IMR-90 (cell line): ENCODE data around the gene ABCG8. TPM values are rescaled to one million over a fixed set of nuclear protein-coding genes. Genes with fewer than 3 reads are reported as not detected.

Source experiments
- ATAC-seq: fragments of 200-7000 bp; cut with Tn5 transposase; 2 replicates; pipeline ENCODE4 v1.9.1; 2020; ENCODE audit warnings: low read depth, mild to moderate bottlenecking, moderate library complexity
- BruUV-seq: library from RNA; stranded (reverse); fragments of 400-500 nt; replicated peaks from 2 replicates; lab custom pipeline; 2021; lab: Mats Ljungman, UMichigan
- CTCF ChIA-PET: fragments of 300-600 bp; formaldehyde crosslinking; extraction: SDS; loops from one replicate; lab custom pipeline; 2021; ENCODE audit warnings: antibody characterized with exemption; lab: Yijun Ruan, JAX
- POLR2A ChIA-PET: fragments of 300-600 bp; sonication (Branson Sonifier 250); formaldehyde crosslinking; loops from one replicate; lab custom pipeline; 2022; ENCODE audit warnings: antibody characterized with exemption; ENCODE audit not compliant: unreplicated experiment; lab: Charles Lee
- DNase-seq: peaks from one replicate; pipeline ENCODE4 v3.0.0; 2013
- H2AFZ ChIP-seq: replicated peaks from 2 replicates; pipeline ENCODE3; 2013; ENCODE audit warnings: low read length, mild to moderate bottlenecking; ENCODE audit not compliant: poor library complexity
- H2AK5ac ChIP-seq: 2 replicates; pipeline ENCODE4 v1.6.1; 2013; ENCODE audit warnings: low read depth, low read length, inconsistent platforms
- H2AK9ac ChIP-seq: replicated peaks from 2 replicates; pipeline ENCODE3; 2013; ENCODE audit warnings: mild to moderate bottlenecking, low read depth, low read length, moderate library complexity; ENCODE audit not compliant: poor library complexity
- H2BK120ac ChIP-seq: 2 replicates; pipeline ENCODE4 v1.6.1; 2013; ENCODE audit warnings: low read depth, low read length, inconsistent platforms
- H2BK15ac ChIP-seq: 3 replicates; pipeline ENCODE4 v1.6.1; 2013; ENCODE audit warnings: low read depth, low read length, inconsistent platforms
- H2BK20ac ChIP-seq: 2 replicates; pipeline ENCODE4 v1.6.1; 2013; ENCODE audit warnings: low read depth, mild to moderate bottlenecking, inconsistent platforms, low read length, moderate library complexity
- H2BK5ac ChIP-seq: 2 replicates; pipeline ENCODE4 v1.6.1; 2013; ENCODE audit warnings: mild to moderate bottlenecking, low read depth, low read length, inconsistent platforms; ENCODE audit not compliant: poor library complexity, severe bottlenecking
- H3K14ac ChIP-seq: replicated peaks from 2 replicates; pipeline ENCODE4 v1.6.1; 2013; ENCODE audit warnings: low read depth, low read length, inconsistent platforms
- H3K18ac ChIP-seq: 2 replicates; pipeline ENCODE4 v1.6.1; 2013; ENCODE audit warnings: low read depth, low read length, control low read depth
- H3K23ac ChIP-seq: 2 replicates; pipeline ENCODE4 v1.6.1; 2013; ENCODE audit warnings: low read depth, low read length, inconsistent platforms
- H3K27ac ChIP-seq: 2 replicates; pipeline ENCODE4 v1.5.1; 2013; ENCODE audit warnings: mild to moderate bottlenecking, control low read depth, low read length; ENCODE audit not compliant: insufficient read depth
- H3K27me3 ChIP-seq: 2 replicates; pipeline ENCODE4 v1.6.1; 2013; ENCODE audit warnings: low read length; ENCODE audit not compliant: control insufficient read depth, insufficient read depth
- H3K36me3 ChIP-seq: 2 replicates; pipeline ENCODE4 v1.6.1; 2013; ENCODE audit warnings: low read length, mixed read lengths; ENCODE audit not compliant: control insufficient read depth, insufficient read depth
- H3K4ac ChIP-seq: 2 replicates; pipeline ENCODE4 v1.6.1; 2013; ENCODE audit warnings: low read depth, low read length, inconsistent platforms
- H3K4me1 ChIP-seq: 2 replicates; pipeline ENCODE4 v1.6.1; 2013; ENCODE audit warnings: low read length, mixed read lengths; ENCODE audit not compliant: control insufficient read depth, insufficient read depth
- H3K4me2 ChIP-seq: 2 replicates; pipeline ENCODE4 v1.6.1; 2013; ENCODE audit warnings: low read depth, mild to moderate bottlenecking, control low read depth, low read length, moderate library complexity
- H3K4me3 ChIP-seq: 2 replicates; pipeline ENCODE4 v1.5.1; 2013; ENCODE audit warnings: low read depth, mild to moderate bottlenecking, control low read depth, low read length, moderate library complexity; ENCODE audit not compliant: insufficient read depth
- H3K56ac ChIP-seq: 2 replicates; pipeline ENCODE4 v1.6.1; 2013; ENCODE audit warnings: low read length, inconsistent platforms; ENCODE audit not compliant: insufficient read depth; ENCODE audit errors: extremely low read depth
- H3K79me1 ChIP-seq, 2 experiments: 2 replicates each; pipeline ENCODE4 v1.6.1; 2013; ENCODE audit warnings: low read length in 2 of 2, inconsistent platforms in 1 of 2, low read depth in 1 of 2
- H3K9ac ChIP-seq: 2 replicates; pipeline ENCODE4 v1.6.1; 2013; ENCODE audit warnings: low read depth, low read length, control low read depth
- H3K9me1 ChIP-seq: 2 replicates; pipeline ENCODE4 v1.6.1; 2013; ENCODE audit warnings: low read length, inconsistent platforms; ENCODE audit not compliant: insufficient read depth
- H3K9me3 ChIP-seq: 2 replicates; pipeline ENCODE4 v1.6.1; 2013; ENCODE audit warnings: low read length; ENCODE audit not compliant: control insufficient read depth, insufficient read depth
- H4K20me1 ChIP-seq: 2 replicates; pipeline ENCODE4 v1.6.1; 2013; ENCODE audit warnings: low read length, inconsistent platforms; ENCODE audit not compliant: insufficient read depth
- H4K5ac ChIP-seq: 2 replicates; pipeline ENCODE4 v1.6.1; 2013; ENCODE audit warnings: mild to moderate bottlenecking, low read depth, low read length, control low read depth
- H4K8ac ChIP-seq, 2 experiments: 2 replicates each; pipeline ENCODE4 v1.6.1; 2013; ENCODE audit warnings: low read depth in 2 of 2, low read length in 2 of 2, control low read depth in 1 of 2, inconsistent platforms in 1 of 2
- H4K91ac ChIP-seq: 2 replicates; pipeline ENCODE4 v1.6.1; 2013; ENCODE audit warnings: low read depth, low read length, inconsistent platforms; ENCODE audit not compliant: insufficient read depth
- MXI1 ChIP-seq: IDR thresholded peaks from 2 replicates; pipeline ENCODE4 v1.6.1; 2012; ENCODE audit warnings: low read depth, mild to moderate bottlenecking, low read length, moderate library complexity, borderline replicate concordance
- POLR2A ChIP-seq: IDR thresholded peaks from 2 replicates; pipeline ENCODE4 v1.6.1; 2012; ENCODE audit warnings: mild to moderate bottlenecking, low read depth, low read length
- SMC3 ChIP-seq: fragments of 150-350 bp; IDR thresholded peaks from 2 replicates; pipeline ENCODE4 v1.6.1; 2016; ENCODE audit warnings: low read depth, mild to moderate bottlenecking, antibody characterized with exemption, low read length, moderate library complexity
- WGBS, 2 experiments: methylation state at CpG; one replicate each; pipeline versions ENCODE4 v1.1.5 to v1.1.7; 2013; ENCODE audit warnings: missing lambda C conversion rate in 2 of 2; ENCODE audit not compliant: insufficient read length in 1 of 2; ENCODE audit errors: extremely low coverage in 2 of 2; 5-methylcytosine and 5-hydroxymethylcytosine counted together
- dilution Hi-C: fragments of 300-500 bp; cut with HindIII; formaldehyde crosslinking; loops from one replicate; pipeline ENCODE4 v1.14.3; 2018; ENCODE audit warnings: low sequenced_read_pairs; ENCODE audit not compliant: unreplicated experiment
- in situ Hi-C: fragments of 300-500 bp; cut with MboI; formaldehyde crosslinking; loops from 3 replicates; pipeline ENCODE4 v1.14.3; 2019; ENCODE audit warnings: low sequenced_read_pairs, inconsistent platforms, mixed read lengths
- intact Hi-C: fragments of 100-400 bp; cut with micrococcal nuclease; formaldehyde crosslinking; loops from 2 replicates; pipeline ENCODE4 v1.10.0; 2022
- polyA plus RNA-seq, 3 experiments: library from polyadenylated mRNA; depleted of rRNA; stranded (reverse); fragments of >200 nt; gene quantifications; 2 replicates each; pipeline ENCODE4 v1.2.3, GENCODE V29; 2012; ENCODE audit warnings: low replicate concordance in 1 of 3
- total RNA-seq: library from RNA; depleted of rRNA; stranded (reverse); fragments of >200 nt; gene quantifications from 2 replicates; pipeline ENCODE4 v1.2.3, GENCODE V29; 2012

ABCG8 gene
- total and polyA plus RNA-seq, 2 of the 4 experiments (the other 2 are of a cell fraction) = not detected

- in situ Hi-C loops = no loop called here
These were observed 88.7 kb downstream of the ABCG8 start for GRCh38 chr2:43927442-43927841.

More at GRCh38 chr2:43927442-43927841, 88.7 kb downstream of the ABCG8 start:
- no peak overlapping the region for H2BK20ac ChIP-seq
- H3K18ac ChIP-seq = no peak overlapping the region
- CTCF ChIA-PET = interaction anchor here (0.8 kb wide), 1 partner anchor 49 kb away, joined by 4 read pairs; no protein-coding TSS in a partner anchor
- no peak for ATAC-seq
- no peak overlapping the region for H2BK15ac ChIP-seq
- POLR2A ChIA-PET = no interaction called here
- no peak overlapping the region for H4K8ac ChIP-seq
- no peak overlapping the region for H3K14ac ChIP-seq
- H4K20me1 ChIP-seq = no peaks in the 10 kb centered on the region
- H3K9me3 ChIP-seq = no peaks in the 10 kb centered on the region
- no peak overlapping the region for H3K4ac ChIP-seq
- no peak for TF ChIP-seq POLR2A
- TF ChIP-seq SMC3 = no peak
- TF ChIP-seq MXI1 = no peak
- BruUV-seq = no TSS peak
- intact Hi-C loops (loop anchor here (5.0 kb wide), 1 partner anchor 35 kb away; no protein-coding TSS in a partner anchor), dilution Hi-C loops (no loop called here)
- no peak overlapping the region for H3K56ac ChIP-seq
- no peak overlapping the region for H2AK9ac ChIP-seq
- no peaks in the 10 kb centered on the region for H3K27me3 ChIP-seq
- WGBS, 2 experiments = no CpG with 5 or more reads among the region's 4 CpGs
- H3K9ac ChIP-seq = no peak overlapping the region
- H3K9me1 ChIP-seq = no peaks in the 10 kb centered on the region; the same call in 1 of the 2 replicates
- H2BK5ac ChIP-seq = no peak overlapping the region
- no peak overlapping the region for H3K4me2 ChIP-seq
- no peak for DNase-seq
- H3K4me3 ChIP-seq = no peak overlapping the region
- no peak overlapping the region for H2BK120ac ChIP-seq
- no peak overlapping the region for H4K5ac ChIP-seq
- H3K23ac ChIP-seq = no peak overlapping the region
- no peak overlapping the region for H2AFZ ChIP-seq
- H3K36me3 ChIP-seq = peaks cover 13% of the 10 kb centered on the region
- no peak overlapping the region for H2AK5ac ChIP-seq
- H3K4me1 ChIP-seq = no peaks in the 10 kb centered on the region
- H3K27ac ChIP-seq = no peak overlapping the region
- peaks cover 0 to 6% of the 10 kb centered on the region in 2 experiments; a peak in 1 of 4 replicates for H3K79me1 ChIP-seq
- H4K91ac ChIP-seq = no peak overlapping the region
